Inferior parietal cortex (tissue), 1 donor: Measurements from ENCODE around the gene U2SURP.
A peak's percentile ranks its signal among the peaks of the same experiment; 100 is the strongest.
"Not testable (repeated sequence)": the region's sequence is repeated elsewhere in the genome, so short reads cannot be mapped to it uniquely, and the experiment has no call there.

Source experiments
- DNase-seq: peaks from one replicate; pipeline ENCODE4 v3.0.0-alpha.2; 2016; ENCODE audit errors: extremely low spot score

U2SURP gene

DNA sequence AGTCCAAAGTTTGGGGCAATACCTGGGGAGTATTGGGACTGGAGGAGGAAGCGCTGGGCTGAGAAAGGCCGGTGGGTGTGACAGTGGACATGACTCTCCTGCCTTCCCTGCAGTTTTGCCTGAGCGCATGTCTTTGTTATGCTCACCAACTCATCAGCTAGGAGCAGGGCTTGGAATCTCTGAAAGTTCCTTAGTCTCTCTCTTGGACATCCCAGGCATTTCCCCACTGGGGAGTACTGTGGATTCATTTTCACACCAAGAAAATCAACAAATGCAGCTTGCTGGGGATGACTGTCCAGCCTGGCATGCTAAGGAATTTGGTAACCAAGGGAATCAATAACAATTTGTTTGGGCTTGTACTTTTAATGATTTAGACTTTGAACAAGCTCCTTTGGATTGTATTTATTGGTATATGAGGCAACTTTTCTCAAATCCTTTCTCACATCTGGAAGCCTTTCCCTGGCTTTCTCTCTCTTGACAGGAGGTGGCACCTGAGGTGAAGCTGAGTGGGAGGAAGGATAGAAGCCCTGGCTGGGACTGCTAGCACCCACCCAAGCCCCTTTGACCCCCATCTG, 69.7 kb downstream of the U2SURP start:
- no peak for DNase-seq

DNA sequence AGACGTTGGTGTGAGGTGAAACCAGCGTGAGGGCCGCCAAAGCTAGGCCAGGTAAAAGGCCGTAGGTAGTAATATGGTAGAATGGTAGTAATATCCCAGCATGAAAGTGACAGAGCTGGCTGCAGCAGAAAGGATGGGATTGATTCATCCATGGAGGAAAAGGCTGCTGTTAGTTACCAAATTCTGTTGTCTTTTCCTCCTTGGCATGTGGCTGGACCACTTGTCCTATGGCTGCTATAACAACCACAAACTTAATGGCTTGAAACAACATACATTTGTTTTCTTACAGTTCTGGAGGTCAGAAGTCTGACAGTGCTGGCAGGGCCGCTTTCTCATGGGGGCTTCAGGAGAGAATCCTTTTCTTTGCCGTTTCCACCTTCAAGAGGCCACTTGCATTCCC, 70.4 kb downstream of the U2SURP start:
- DNase-seq = no peak

DNA sequence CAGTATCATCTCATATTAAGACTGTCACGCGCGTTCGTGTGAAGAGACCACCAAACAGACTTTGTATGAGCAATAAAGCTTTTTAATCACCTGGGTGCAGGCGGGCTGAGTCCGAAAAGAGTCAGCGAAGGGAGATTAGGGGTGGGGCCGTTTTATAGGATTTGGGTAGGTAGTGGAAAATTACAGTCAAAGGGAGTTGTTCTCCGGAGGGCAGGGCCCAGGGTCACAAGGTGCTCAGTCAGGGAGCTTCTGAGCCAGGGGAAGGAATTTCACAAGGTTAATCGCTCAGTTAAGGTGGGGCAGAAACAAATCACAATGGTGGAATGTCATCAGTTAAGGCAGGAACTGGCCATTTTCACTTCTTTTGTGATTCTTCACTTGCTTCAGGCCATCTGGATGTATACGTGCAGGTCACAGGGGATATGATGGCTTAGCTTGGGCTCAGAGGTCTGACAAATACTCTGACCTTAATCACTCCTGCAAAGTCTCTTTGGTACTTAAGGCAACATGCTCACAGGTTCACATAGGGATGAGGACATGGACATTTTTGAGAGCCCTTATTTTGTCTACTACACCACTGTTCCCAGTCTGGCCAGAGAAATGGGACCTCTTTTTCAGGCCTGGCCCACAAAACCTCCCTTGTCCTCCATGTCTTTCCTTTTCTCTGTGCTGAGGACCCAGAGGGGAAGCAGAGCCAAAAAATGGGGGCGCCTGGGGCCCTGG, 71.1 kb downstream of the U2SURP start:
- DNase-seq = not testable (repeated sequence)

DNA sequence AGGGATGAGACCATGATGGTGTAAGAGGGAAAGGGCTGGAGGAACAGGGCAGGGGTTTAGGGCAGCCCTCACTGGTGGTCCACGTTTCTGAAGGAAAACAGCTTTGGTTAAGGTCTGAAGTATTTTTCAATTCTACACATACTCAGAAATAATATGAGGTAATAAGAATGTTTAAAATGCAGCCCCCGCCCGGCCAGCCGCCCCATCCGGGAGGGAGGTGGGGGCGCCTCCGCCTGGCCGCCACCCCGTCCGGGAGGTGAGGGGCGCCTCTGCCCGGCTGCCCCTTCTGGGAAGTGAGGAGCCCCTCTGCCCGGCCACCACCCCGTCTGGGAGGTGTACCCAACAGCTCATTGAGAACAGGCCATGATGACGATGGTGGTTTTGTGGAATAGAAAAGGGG, 72.2 kb downstream of the U2SURP start:
- not testable (repeated sequence) for DNase-seq

DNA sequence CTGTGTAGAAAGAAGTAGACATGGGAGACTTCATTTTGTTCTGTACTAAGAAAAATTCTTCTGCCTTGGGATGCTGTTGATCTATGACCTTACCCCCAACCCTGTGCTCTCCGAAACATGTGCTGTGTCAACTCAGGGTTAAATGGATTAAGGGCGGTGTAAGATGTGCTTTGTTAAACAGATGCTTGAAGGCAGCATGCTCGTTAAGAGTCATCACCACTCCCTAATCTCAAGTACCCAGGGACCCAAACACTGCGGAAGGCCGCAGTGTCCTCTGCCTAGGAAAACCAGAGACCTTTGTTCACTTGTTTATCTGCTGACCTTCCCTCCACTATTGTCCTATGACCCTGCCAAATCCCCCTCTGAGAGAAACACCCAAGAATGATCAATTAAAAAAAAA, 72.6 kb downstream of the U2SURP start:
- not testable (repeated sequence) for DNase-seq

DNA sequence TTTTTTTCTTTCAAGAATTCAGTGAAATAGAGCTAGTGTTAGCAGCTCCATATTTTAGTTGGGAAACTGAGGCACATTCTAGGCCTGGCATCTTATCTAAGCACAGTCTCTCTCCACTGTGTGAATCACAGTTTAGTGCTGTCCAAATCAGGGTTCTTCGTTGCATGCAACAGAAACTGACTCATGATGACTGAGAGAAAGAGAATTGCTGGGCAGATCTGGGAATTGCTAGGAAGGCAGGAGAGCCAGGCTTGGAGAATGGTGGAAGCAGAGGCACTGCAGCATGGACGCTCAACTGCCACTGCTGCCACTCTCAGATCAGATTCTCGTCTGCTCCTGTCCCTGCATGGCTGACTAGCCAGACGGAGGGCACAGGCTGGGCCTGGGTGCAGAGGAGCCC, 77.5 kb downstream of the U2SURP start:
- DNase-seq = no peak

DNA sequence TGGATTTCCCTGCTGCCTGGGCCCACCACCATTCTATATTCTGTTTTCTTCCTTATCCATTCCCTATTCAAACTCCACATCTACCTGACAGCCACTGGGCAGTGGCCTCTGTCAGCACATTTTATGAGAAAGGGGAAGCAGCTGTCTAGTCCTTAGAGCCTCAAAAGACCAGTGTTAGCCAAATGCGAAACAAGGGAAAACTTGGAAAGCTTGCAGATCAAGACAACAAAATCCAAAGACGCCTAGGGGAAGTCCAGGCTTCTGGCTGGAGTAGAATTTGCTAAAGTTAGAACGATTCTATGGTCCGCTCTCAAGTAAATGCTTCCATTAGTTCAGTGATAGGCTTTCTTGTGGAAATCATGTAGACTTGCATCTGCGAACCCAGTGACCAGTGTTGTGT, 78.8 kb downstream of the U2SURP start:
- DNase-seq = no peak

DNA sequence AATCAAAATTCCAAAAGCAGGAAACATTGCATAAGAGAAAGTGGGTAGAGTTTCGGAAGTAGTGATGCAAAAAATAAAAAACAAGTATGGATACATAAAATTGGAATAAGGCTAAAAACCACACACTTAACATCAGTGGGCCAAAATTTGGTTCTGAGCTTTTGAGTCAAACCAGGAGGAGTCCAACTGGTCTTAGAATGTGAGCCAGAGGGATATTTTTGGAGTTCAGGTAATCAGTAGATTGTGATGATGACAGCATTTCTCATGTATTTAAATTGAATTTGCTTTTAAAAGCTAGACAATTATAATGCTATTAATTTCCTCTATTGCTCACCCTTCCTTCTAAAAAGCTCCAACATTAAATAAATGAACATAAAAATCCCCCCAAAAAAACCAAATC, 80.0 kb downstream of the U2SURP start:
- DNase-seq = no peak

DNA sequence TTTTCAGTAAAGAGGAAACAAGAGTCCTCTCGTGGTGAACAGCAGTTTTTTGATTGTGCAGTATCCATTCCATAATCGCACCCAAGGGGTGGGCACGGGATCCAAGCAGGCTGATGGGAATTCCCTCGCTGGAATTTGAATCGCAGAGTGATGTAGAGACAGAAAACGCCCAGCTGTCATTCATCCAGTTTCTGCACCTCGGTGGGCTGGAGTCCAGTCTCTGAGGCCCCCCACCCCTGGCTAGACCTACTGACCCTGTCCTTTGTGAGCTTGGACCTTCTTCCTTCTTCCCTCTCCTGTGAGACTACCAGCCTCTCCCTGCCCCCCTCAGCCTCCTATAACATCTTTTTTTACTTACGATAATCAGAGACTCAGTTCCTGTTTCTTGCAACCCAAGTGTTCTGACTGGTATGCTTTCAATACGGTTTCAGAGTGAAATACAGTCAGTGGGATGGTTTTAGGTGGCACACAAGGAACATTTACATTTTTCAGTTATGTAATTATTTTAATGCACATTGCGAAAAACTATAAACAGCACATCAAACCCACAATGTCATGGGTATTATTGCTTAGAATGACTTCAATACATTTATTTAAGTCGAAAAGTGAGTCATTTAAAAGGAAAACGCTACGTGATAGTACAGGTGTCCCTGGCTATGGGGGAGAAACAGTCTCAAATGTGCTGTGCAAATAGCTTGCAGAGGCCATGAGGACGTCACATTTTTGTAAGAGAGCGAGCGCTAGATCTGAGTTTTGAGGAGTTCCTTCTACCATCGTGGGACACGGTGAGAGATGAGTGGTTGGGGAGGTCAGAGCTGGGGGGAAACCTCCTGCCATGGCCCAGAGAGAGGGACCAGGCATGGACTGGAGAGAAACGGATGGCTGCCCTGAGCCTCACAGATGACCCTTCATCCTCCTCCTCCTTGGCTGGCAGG, 80.7 kb downstream of the U2SURP start:
- no peak for DNase-seq

DNA sequence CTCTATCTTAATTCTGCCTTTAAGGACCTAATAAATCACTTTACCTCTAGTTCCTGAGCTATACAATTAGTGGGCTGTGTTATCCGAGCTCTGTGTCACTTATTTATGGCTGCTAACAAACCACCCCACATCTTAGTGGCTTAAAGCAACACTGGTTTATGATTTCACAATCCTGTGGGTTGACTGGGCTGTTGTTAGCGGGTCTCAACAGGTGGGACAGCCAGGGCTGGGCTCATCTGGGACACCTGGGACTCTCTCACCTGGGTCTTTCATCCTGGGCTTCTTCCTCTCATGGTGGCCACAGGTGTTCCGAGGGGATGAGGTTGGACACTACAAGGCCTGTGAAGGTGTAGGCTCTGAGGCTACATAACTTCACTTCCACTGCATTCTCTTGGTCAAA, 82.4 kb downstream of the U2SURP start:
- no peak for DNase-seq

DNA sequence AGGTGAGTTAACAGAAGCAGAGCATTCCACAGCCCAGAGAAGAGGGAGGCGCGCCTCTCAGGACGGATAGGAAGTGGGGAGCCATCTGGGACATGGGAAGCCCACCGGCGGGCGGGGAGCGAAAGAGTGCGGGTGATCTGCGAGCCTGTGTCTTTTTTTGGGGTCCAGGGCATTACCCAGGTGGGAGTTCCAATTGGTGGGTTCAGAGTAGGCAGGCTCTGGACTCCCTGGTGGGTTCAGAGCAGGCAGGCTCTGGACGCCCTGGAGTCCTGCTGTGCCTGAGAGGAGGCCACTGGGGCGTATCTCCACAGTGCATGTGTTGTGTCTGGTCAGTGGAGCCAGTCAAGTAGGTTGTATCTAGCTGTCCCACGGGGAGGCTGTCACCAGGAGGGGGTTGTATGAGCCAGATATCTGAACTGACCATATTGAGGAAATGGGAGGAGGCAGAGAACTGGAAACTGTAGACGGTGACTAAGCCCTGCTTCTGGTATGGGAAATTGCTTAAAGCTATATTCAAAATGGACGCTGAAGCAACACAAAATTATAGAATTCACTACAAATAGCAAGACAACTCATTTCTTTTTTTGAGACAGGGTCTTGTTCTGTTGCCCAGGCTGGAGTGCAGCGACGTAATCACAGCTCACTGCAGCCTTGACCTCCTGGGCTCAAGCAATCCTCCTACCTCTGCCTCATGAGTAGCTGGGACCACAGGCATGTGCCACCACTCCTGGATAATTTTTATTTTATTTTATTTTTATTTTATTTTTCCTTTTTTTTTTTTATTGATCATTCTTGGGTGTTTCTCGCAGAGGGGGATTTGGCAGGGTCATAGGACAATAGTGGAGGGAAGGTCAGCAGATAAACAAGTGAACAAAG, 83.7 kb downstream of the U2SURP start:
- DNase-seq = peak; percentile 63

DNA sequence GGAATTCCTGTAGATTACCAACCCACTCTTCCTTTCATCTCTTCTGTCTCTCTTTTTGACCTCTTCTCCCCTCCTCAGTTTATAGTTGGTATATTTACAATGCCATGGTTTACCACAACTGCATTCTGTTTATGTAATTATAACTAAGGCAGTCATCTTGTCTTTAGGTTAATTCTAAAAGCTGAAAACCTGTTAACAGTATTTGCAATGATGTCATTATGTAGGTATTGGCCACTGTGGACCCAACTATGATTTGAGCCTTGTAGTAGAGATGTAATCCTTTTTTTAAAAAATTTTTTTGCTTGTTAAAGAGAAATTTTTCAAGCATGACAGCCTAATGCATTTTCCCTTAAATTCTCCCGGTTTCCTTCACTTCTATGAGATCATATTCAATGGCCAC, 87.5 kb downstream of the U2SURP start:
- no peak for DNase-seq

DNA sequence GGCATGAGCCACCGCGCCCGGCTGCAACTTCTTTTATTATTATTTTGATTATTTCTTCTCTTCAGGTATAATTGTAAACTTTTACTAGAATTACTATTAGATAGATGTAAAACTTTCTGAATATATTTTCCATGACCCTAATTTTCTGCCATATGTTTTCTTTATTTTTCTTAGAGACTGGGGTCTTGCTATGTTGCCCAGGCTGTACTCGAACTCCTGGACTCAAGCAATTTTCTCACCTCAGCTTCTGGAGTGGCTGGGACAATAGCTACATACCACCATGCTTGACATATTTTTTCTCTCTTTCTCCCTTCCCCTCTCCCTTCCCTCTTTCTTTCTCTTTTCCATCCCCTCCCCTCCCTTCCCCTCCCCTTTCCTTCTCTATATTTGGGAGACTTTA, 88.6 kb downstream of the U2SURP start:
- DNase-seq = no peak

DNA sequence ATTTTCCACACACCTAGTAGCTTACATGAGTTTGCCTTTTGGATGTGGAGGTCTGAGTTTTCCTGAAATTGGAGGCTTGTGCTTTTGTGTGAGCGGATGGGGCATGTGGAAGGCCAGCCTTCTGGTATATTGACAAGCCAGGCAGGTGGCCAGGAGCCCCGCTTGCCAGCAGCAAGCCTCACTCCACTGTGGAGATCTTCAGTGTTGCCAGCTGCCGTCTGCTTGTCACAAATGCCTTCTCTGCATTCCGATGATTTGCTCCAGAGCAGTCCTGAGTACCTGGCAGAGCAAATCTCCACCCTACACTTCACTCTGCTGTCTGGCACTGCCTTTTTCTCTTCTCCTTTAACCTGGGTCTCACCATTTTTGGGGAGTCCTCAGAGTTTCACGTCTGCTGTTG, 89.1 kb downstream of the U2SURP start:
- no peak for DNase-seq

DNA sequence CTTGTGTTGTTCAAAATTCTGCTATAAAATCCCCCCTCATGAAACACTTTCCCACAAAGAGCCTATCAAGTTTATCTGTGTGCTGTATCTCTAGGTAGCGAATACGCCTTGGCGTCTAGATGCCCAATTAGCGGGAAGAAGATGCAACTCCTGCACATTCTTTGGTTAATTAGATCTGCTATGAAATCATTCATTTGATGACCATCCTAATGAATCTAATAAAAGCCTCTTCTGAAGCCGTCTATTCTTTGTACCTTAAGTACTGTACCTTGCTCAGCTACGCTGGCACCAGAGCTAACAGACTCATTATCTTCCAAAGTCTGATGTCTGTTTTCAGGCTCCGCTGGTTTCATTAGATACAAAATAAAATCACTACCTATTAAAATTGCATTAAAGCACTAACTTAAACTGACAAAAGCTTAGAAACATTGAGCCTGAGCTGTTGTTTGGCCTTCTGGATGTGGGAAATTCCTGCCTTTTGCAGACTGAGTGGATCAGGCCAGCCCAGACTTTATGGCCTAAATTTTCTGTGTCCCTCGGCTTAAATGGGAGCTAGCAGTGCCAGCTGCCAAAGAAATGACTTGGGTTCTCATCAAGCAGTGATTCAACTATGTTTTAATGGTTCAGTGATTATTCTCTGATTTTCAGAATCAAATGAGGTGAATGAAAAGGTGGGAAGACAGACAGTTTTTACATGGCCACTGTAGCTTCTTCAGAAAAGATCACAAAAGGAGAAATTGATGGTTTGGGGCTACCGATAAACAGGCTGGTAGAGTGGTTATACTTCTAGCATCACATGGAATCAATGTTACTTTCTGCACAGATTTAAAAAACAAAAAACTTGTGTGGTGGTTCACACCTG, 89.8 kb downstream of the U2SURP start:
- no peak for DNase-seq

DNA sequence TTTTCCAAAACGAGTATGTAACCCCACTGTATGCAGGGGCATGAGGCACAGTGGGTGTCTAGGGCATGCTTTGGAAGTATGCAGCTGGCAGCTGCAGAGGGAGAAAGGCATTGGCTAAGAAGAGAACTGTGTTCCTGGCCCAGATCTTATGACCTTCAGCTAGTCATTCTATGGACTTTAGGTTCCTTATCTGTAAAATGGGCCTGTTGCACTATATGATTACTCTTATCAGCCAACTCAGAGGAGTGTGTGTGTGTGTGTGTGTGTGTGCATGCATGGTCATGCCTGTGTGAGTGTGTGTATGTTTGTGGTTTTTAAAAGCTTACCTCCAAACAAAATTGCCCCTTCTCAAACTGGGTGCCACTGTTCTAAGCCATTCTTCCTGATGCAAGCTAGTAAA, 90.8 kb downstream of the U2SURP start:
- no peak for DNase-seq

DNA sequence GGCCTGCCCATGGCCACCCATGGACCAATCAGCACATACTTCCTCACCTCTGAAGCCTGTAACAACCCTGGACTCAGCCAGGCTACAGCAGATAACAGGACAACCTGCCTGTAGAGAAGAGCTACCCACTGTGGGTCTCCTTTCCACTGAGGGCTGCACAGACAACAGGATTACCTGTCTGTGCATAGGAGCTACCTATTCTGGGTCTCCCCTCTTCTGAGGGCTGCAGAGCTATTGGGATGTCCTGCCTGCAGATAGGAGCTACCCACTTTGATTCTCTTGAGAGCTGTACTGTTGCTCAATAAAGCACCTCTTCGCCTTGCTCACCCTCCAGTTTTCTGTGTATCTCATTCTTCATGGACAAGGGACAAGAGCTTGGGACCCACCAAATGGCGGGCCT, 94.4 kb downstream of the U2SURP start:
- DNase-seq = no peak

DNA sequence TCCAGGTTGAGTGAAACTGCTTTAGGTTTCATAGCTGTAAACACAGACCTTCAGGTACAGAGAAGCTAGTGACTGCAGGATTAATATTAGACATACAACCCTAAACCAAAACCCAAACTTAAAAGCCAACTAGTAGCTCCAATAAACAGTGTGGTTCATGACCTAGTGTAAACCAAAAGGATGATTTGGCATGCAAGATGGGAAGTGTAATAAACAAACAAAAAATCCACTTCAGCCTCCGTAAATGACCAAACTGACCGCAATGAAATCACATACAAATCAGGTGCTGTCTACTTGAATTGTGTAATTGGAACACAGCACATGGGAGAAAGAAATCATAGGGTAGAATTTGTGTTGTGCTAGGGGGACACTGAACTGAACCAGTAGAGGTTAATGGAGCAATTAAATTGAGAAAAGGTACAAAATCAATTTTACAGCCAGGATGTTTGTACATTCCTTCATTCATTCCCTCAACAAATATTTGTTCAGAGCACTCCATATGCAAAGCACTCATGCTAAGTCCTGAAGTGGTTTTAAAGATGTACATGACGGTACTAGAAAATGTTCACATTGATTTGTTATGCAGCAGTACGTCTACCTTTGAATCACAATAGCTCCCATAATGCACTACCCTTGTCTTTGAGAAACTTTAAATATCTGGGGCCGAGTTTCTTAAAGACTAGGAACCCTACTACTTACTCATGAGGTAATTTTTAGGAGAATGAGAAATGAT, 96.8 kb downstream of the U2SURP start:
- DNase-seq = no peak

DNA sequence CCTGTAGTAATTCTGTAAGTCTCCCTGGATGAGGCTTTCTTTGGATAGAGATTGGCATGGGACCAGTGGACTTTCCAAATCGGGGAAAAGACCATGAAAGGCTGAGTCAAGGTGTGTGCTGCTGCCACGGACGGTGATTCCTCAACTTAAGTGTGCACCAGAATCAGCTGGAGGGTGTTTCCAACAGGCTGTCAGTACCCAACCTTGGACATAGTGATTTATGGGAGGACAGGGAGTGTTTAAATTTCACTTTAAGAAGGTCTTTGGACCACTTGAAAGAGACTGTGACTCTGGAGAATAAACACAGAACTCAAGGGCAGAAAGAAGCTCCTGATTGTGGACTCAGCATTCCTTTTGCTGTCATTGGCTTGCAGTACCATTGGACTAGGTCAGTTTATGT, 97.8 kb downstream of the U2SURP start:
- DNase-seq = no peak

DNA sequence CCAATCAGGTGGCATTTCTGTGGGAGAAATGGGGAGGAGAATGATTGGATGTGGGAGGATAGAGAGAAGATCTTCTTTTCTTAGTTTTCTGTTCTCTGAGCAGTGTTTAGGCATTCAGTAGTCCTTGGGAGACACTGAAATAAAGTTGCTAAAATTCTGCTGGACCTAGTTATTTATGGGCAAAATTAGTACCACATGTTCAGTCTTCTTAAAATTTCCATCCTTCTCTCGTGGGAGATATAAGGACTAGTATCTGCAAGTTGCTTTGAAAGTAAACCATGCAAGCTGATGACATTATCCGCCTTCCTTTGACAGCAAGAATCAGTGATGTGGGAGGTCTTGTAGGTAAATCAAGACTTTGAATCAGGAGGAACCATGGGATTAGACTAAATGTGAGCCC, 98.3 kb downstream of the U2SURP start:
- no peak for DNase-seq
